CD4-positive, alpha-beta T cell treated with Interferon alpha-2 for 1 hour (primary cell): ENCODE measurements around the gene SOCS7.

Experiments used
- DNase-seq, 2 donors: peaks; one replicate each; pipeline ENCODE4 v3.0.0-alpha.2; 2020 to 2022

Gene SOCS7

GRCh38 chr17:38369124-38369886, 17.7 kb downstream of the SOCS7 start:
- DNase-seq: no peak

- no peak for DNase-seq
Measured at GRCh38 chr17:38379448-38379847, 27.8 kb downstream of the SOCS7 start.

GRCh38 chr17:38395090-38395489, 43.4 kb downstream of the SOCS7 start:
- no peak for DNase-seq

- DNase-seq: no peak
Measured at GRCh38 chr17:38397227-38397626, 45.6 kb downstream of the SOCS7 start.

- DNase-seq: no peak
Measured at GRCh38 chr17:38400286-38400685, 48.6 kb downstream of the SOCS7 start.

GRCh38 chr17:38401459-38401858, 49.8 kb downstream of the SOCS7 start:
- DNase-seq: no peak

GRCh38 chr17:38402897-38403296, 51.3 kb downstream of the SOCS7 start:
- DNase-seq: no peak

GRCh38 chr17:38403491-38403890, 51.8 kb downstream of the SOCS7 start:
- DNase-seq: no peak

GRCh38 chr17:38404174-38404943, 52.7 kb downstream of the SOCS7 start:
- no peak for DNase-seq

GRCh38 chr17:38405654-38406053, 54.0 kb downstream of the SOCS7 start:
- DNase-seq: no peak

- DNase-seq: no peak
Measured at GRCh38 chr17:38410201-38410600, 58.6 kb downstream of the SOCS7 start.

- DNase-seq: no peak
Measured at GRCh38 chr17:38415250-38416194, 63.9 kb downstream of the SOCS7 start.

- no peak for DNase-seq
Measured at GRCh38 chr17:38416840-38417209, 65.2 kb downstream of the SOCS7 start.

GRCh38 chr17:38417210-38417951, 65.7 kb downstream of the SOCS7 start:
- no peak for DNase-seq

- no peak for DNase-seq
Measured at GRCh38 chr17:38418062-38418692, 66.5 kb downstream of the SOCS7 start.

GRCh38 chr17:38418693-38419507, 67.3 kb downstream of the SOCS7 start:
- DNase-seq: no peak

- DNase-seq: no peak
Measured at GRCh38 chr17:38419508-38419981, 67.9 kb downstream of the SOCS7 start.

- no peak for DNase-seq
Measured at GRCh38 chr17:38420518-38420917, 68.9 kb downstream of the SOCS7 start.

- DNase-seq: no peak
Measured at GRCh38 chr17:38421171-38421841, 69.7 kb downstream of the SOCS7 start.
